IMR-90 (cell line): ENCODE data around the gene ANXA2. TPM values are rescaled to one million over a fixed set of nuclear protein-coding genes. Genes with fewer than 3 reads are reported as not detected.

ENCODE experiments used
- ATAC-seq: fragments of 200-7000 bp; cut with Tn5 transposase; 2 replicates; pipeline ENCODE4 v1.9.1; 2020; ENCODE audit warnings: low read depth, mild to moderate bottlenecking, moderate library complexity
- BruUV-seq: library from RNA; stranded (reverse); fragments of 400-500 nt; replicated peaks from 2 replicates; lab custom pipeline; 2021; lab: Mats Ljungman, UMichigan
- CTCF ChIA-PET: fragments of 300-600 bp; formaldehyde crosslinking; extraction: SDS; loops from one replicate; lab custom pipeline; 2021; ENCODE audit warnings: antibody characterized with exemption; lab: Yijun Ruan, JAX
- POLR2A ChIA-PET: fragments of 300-600 bp; sonication (Branson Sonifier 250); formaldehyde crosslinking; loops from one replicate; lab custom pipeline; 2022; ENCODE audit warnings: antibody characterized with exemption; ENCODE audit not compliant: unreplicated experiment; lab: Charles Lee
- DNase-seq: peaks from one replicate; pipeline ENCODE4 v3.0.0; 2013
- H2AFZ ChIP-seq: replicated peaks from 2 replicates; pipeline ENCODE3; 2013; ENCODE audit warnings: low read length, mild to moderate bottlenecking; ENCODE audit not compliant: poor library complexity
- H2AK5ac ChIP-seq: 2 replicates; pipeline ENCODE4 v1.6.1; 2013; ENCODE audit warnings: low read depth, low read length, inconsistent platforms
- H2AK9ac ChIP-seq: replicated peaks from 2 replicates; pipeline ENCODE3; 2013; ENCODE audit warnings: mild to moderate bottlenecking, low read depth, low read length, moderate library complexity; ENCODE audit not compliant: poor library complexity
- H2BK120ac ChIP-seq: 2 replicates; pipeline ENCODE4 v1.6.1; 2013; ENCODE audit warnings: low read depth, low read length, inconsistent platforms
- H2BK15ac ChIP-seq: 3 replicates; pipeline ENCODE4 v1.6.1; 2013; ENCODE audit warnings: low read depth, low read length, inconsistent platforms
- H2BK20ac ChIP-seq: 2 replicates; pipeline ENCODE4 v1.6.1; 2013; ENCODE audit warnings: low read depth, mild to moderate bottlenecking, inconsistent platforms, low read length, moderate library complexity
- H2BK5ac ChIP-seq: 2 replicates; pipeline ENCODE4 v1.6.1; 2013; ENCODE audit warnings: mild to moderate bottlenecking, low read depth, low read length, inconsistent platforms; ENCODE audit not compliant: poor library complexity, severe bottlenecking
- H3K14ac ChIP-seq: replicated peaks from 2 replicates; pipeline ENCODE4 v1.6.1; 2013; ENCODE audit warnings: low read depth, low read length, inconsistent platforms
- H3K18ac ChIP-seq: 2 replicates; pipeline ENCODE4 v1.6.1; 2013; ENCODE audit warnings: low read depth, low read length, control low read depth
- H3K23ac ChIP-seq: 2 replicates; pipeline ENCODE4 v1.6.1; 2013; ENCODE audit warnings: low read depth, low read length, inconsistent platforms
- H3K27ac ChIP-seq: 2 replicates; pipeline ENCODE4 v1.5.1; 2013; ENCODE audit warnings: mild to moderate bottlenecking, control low read depth, low read length; ENCODE audit not compliant: insufficient read depth
- H3K27me3 ChIP-seq: 2 replicates; pipeline ENCODE4 v1.6.1; 2013; ENCODE audit warnings: low read length; ENCODE audit not compliant: control insufficient read depth, insufficient read depth
- H3K36me3 ChIP-seq: 2 replicates; pipeline ENCODE4 v1.6.1; 2013; ENCODE audit warnings: low read length, mixed read lengths; ENCODE audit not compliant: control insufficient read depth, insufficient read depth
- H3K4ac ChIP-seq: 2 replicates; pipeline ENCODE4 v1.6.1; 2013; ENCODE audit warnings: low read depth, low read length, inconsistent platforms
- H3K4me1 ChIP-seq: 2 replicates; pipeline ENCODE4 v1.6.1; 2013; ENCODE audit warnings: low read length, mixed read lengths; ENCODE audit not compliant: control insufficient read depth, insufficient read depth
- H3K4me2 ChIP-seq: 2 replicates; pipeline ENCODE4 v1.6.1; 2013; ENCODE audit warnings: low read depth, mild to moderate bottlenecking, control low read depth, low read length, moderate library complexity
- H3K4me3 ChIP-seq: 2 replicates; pipeline ENCODE4 v1.5.1; 2013; ENCODE audit warnings: low read depth, mild to moderate bottlenecking, control low read depth, low read length, moderate library complexity; ENCODE audit not compliant: insufficient read depth
- H3K56ac ChIP-seq: 2 replicates; pipeline ENCODE4 v1.6.1; 2013; ENCODE audit warnings: low read length, inconsistent platforms; ENCODE audit not compliant: insufficient read depth; ENCODE audit errors: extremely low read depth
- H3K79me1 ChIP-seq, 2 experiments: 2 replicates each; pipeline ENCODE4 v1.6.1; 2013; ENCODE audit warnings: low read length in 2 of 2, inconsistent platforms in 1 of 2, low read depth in 1 of 2
- H3K9ac ChIP-seq: 2 replicates; pipeline ENCODE4 v1.6.1; 2013; ENCODE audit warnings: low read depth, low read length, control low read depth
- H3K9me1 ChIP-seq: 2 replicates; pipeline ENCODE4 v1.6.1; 2013; ENCODE audit warnings: low read length, inconsistent platforms; ENCODE audit not compliant: insufficient read depth
- H3K9me3 ChIP-seq: 2 replicates; pipeline ENCODE4 v1.6.1; 2013; ENCODE audit warnings: low read length; ENCODE audit not compliant: control insufficient read depth, insufficient read depth
- H4K20me1 ChIP-seq: 2 replicates; pipeline ENCODE4 v1.6.1; 2013; ENCODE audit warnings: low read length, inconsistent platforms; ENCODE audit not compliant: insufficient read depth
- H4K5ac ChIP-seq: 2 replicates; pipeline ENCODE4 v1.6.1; 2013; ENCODE audit warnings: mild to moderate bottlenecking, low read depth, low read length, control low read depth
- H4K8ac ChIP-seq, 2 experiments: 2 replicates each; pipeline ENCODE4 v1.6.1; 2013; ENCODE audit warnings: low read depth in 2 of 2, low read length in 2 of 2, control low read depth in 1 of 2, inconsistent platforms in 1 of 2
- H4K91ac ChIP-seq: 2 replicates; pipeline ENCODE4 v1.6.1; 2013; ENCODE audit warnings: low read depth, low read length, inconsistent platforms; ENCODE audit not compliant: insufficient read depth
- BHLHE40 ChIP-seq: fragments of 150-350 bp; IDR thresholded peaks from 2 replicates; pipeline ENCODE4 v1.6.1; 2016; ENCODE audit warnings: mild to moderate bottlenecking, low read depth, low read length
- CEBPB ChIP-seq: IDR thresholded peaks from 2 replicates; pipeline ENCODE4 v1.6.1; 2012; ENCODE audit warnings: low read depth, low read length, improper control_type of control experiment
- CHD1 ChIP-seq: IDR thresholded peaks from 2 replicates; pipeline ENCODE4 v1.6.1; 2012; ENCODE audit warnings: low read depth, low read length, improper control_type of control experiment
- FOS ChIP-seq: fragments of 150-350 bp; IDR thresholded peaks from 2 replicates; pipeline ENCODE4 v1.6.1; 2016; ENCODE audit warnings: low read depth, low read length
- MAFK ChIP-seq: IDR thresholded peaks from 2 replicates; pipeline ENCODE4 v1.6.1; 2012; ENCODE audit warnings: low read depth, low read length, improper control_type of control experiment
- MAZ ChIP-seq: IDR thresholded peaks from 2 replicates; pipeline ENCODE4 v1.6.1; 2012; ENCODE audit warnings: low read depth, mild to moderate bottlenecking, low read length, improper control_type of control experiment, moderate library complexity, borderline replicate concordance
- MXI1 ChIP-seq: IDR thresholded peaks from 2 replicates; pipeline ENCODE4 v1.6.1; 2012; ENCODE audit warnings: low read depth, mild to moderate bottlenecking, low read length, moderate library complexity, borderline replicate concordance
- NFE2L2 ChIP-seq: fragments of 150-350 bp; IDR thresholded peaks from 2 replicates; pipeline ENCODE4 v1.6.1; 2016; ENCODE audit warnings: low read depth, mild to moderate bottlenecking, low read length
- POLR2A ChIP-seq: IDR thresholded peaks from 2 replicates; pipeline ENCODE4 v1.6.1; 2012; ENCODE audit warnings: mild to moderate bottlenecking, low read depth, low read length
- RAD21 ChIP-seq: IDR thresholded peaks from 2 replicates; pipeline ENCODE4 v1.6.1; 2012; ENCODE audit warnings: low read length, improper control_type of control experiment
- RCOR1 ChIP-seq: IDR thresholded peaks from 2 replicates; pipeline ENCODE4 v1.6.1; 2012; ENCODE audit warnings: mild to moderate bottlenecking, low read length, improper control_type of control experiment; ENCODE audit not compliant: insufficient replicate concordance
- RFX5 ChIP-seq: IDR thresholded peaks from 2 replicates; pipeline ENCODE4 v1.8.0; 2012; ENCODE audit warnings: low read depth, mild to moderate bottlenecking, low read length, moderate library complexity
- SMC3 ChIP-seq: fragments of 150-350 bp; IDR thresholded peaks from 2 replicates; pipeline ENCODE4 v1.6.1; 2016; ENCODE audit warnings: low read depth, mild to moderate bottlenecking, antibody characterized with exemption, low read length, moderate library complexity
- WGBS, 2 experiments: methylation state at CpG; one replicate each; pipeline versions ENCODE4 v1.1.5 to v1.1.7; 2013; ENCODE audit warnings: missing lambda C conversion rate in 2 of 2; ENCODE audit not compliant: insufficient read length in 1 of 2; ENCODE audit errors: extremely low coverage in 2 of 2; 5-methylcytosine and 5-hydroxymethylcytosine counted together
- dilution Hi-C: fragments of 300-500 bp; cut with HindIII; formaldehyde crosslinking; loops from one replicate; pipeline ENCODE4 v1.14.3; 2018; ENCODE audit warnings: low sequenced_read_pairs; ENCODE audit not compliant: unreplicated experiment
- in situ Hi-C: fragments of 300-500 bp; cut with MboI; formaldehyde crosslinking; loops from 3 replicates; pipeline ENCODE4 v1.14.3; 2019; ENCODE audit warnings: low sequenced_read_pairs, inconsistent platforms, mixed read lengths
- intact Hi-C: fragments of 100-400 bp; cut with micrococcal nuclease; formaldehyde crosslinking; loops from 2 replicates; pipeline ENCODE4 v1.10.0; 2022
- polyA plus RNA-seq, 3 experiments: library from polyadenylated mRNA; depleted of rRNA; stranded (reverse); fragments of >200 nt; gene quantifications; 2 replicates each; pipeline ENCODE4 v1.2.3, GENCODE V29; 2012; ENCODE audit warnings: low replicate concordance in 1 of 3
- total RNA-seq: library from RNA; depleted of rRNA; stranded (reverse); fragments of >200 nt; gene quantifications from 2 replicates; pipeline ENCODE4 v1.2.3, GENCODE V29; 2012
- TF ChIP-seq, protein P1 (sequence below): fragments of 150-350 bp; IDR thresholded peaks from 2 replicates; pipeline ENCODE4 v1.6.1; 2017; ENCODE audit warnings: mild to moderate bottlenecking, antibody characterized with exemption, low read length, low read depth
- TF ChIP-seq, protein P2 (sequence below): conservative IDR thresholded peaks from 2 replicates; pipeline ENCODE4 v1.5.1; 2012; ENCODE audit warnings: mild to moderate bottlenecking, low read depth, low read length, improper control_type of control experiment
- TF ChIP-seq, protein P3 (sequence below): fragments of 150-350 bp; IDR thresholded peaks from 2 replicates; pipeline ENCODE4 v1.6.1; 2016; ENCODE audit warnings: low read depth, mild to moderate bottlenecking, low read length, moderate library complexity, borderline replicate concordance

Gene ANXA2
- total and polyA plus RNA-seq, 2 of the 4 experiments (the other 2 are of a cell fraction) = 7,454 to 8,412 TPM

DNA sequence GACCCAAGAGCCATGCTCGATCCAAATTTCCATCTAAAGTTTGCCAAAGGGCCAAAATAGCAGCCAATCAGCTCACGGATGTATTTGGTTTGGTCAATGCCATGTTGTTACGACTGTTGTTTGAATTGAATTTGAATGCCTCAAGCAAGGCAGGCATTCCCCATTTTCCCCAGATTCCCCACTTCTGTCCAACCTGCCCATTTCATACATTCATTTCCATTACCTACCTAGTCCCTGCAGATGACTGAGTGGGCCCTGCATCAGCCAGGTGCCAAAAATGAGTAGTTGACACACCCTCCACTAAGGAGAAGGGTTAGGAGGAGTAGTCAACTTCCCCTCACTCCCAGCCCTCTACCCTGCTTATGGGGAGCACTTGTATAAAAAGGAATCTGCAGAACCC lies 51.7 kb downstream of the ANXA2 start:
- H4K5ac ChIP-seq = no peak overlapping the region
- no peak overlapping the region for H3K23ac ChIP-seq
- ATAC-seq (no peak), DNase-seq (no peak)
- H3K27me3 ChIP-seq = no peaks in the 10 kb centered on the region
- no peak overlapping the region for H2AK9ac ChIP-seq
- no peak overlapping the region for H3K27ac ChIP-seq
- dilution Hi-C loops (no loop called here), intact Hi-C loops (no loop called here), in situ Hi-C loops (loop anchor here (25.0 kb wide), 1 partner anchor 1491 kb away; no protein-coding TSS in a partner anchor)
- H2BK120ac ChIP-seq = no peak overlapping the region
- ChIA-PET CTCF (no interaction called here), POLR2A (no interaction called here)
- H3K79me1 ChIP-seq = peaks cover 24 to 34% of the 10 kb centered on the region in 2 experiments
- no peak overlapping the region for H2BK20ac ChIP-seq
- no peak overlapping the region for H4K91ac ChIP-seq
- no peak overlapping the region for H2BK5ac ChIP-seq
- H3K56ac ChIP-seq = no peak overlapping the region
- TF ChIP-seq RFX5 = no peak
- no peak for TF ChIP-seq BHLHE40
- TF ChIP-seq SMC3 = no peak
- TF ChIP-seq CHD1 = no peak
- TF ChIP-seq, protein P1, sequence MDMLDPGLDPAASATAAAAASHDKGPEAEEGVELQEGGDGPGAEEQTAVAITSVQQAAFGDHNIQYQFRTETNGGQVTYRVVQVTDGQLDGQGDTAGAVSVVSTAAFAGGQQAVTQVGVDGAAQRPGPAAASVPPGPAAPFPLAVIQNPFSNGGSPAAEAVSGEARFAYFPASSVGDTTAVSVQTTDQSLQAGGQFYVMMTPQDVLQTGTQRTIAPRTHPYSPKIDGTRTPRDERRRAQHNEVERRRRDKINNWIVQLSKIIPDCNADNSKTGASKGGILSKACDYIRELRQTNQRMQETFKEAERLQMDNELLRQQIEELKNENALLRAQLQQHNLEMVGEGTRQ = no peak
- TF ChIP-seq, protein P2, sequence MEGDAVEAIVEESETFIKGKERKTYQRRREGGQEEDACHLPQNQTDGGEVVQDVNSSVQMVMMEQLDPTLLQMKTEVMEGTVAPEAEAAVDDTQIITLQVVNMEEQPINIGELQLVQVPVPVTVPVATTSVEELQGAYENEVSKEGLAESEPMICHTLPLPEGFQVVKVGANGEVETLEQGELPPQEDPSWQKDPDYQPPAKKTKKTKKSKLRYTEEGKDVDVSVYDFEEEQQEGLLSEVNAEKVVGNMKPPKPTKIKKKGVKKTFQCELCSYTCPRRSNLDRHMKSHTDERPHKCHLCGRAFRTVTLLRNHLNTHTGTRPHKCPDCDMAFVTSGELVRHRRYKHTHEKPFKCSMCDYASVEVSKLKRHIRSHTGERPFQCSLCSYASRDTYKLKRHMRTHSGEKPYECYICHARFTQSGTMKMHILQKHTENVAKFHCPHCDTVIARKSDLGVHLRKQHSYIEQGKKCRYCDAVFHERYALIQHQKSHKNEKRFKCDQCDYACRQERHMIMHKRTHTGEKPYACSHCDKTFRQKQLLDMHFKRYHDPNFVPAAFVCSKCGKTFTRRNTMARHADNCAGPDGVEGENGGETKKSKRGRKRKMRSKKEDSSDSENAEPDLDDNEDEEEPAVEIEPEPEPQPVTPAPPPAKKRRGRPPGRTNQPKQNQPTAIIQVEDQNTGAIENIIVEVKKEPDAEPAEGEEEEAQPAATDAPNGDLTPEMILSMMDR = no peak
- TF ChIP-seq RAD21 = no peak
- no peak for TF ChIP-seq FOS
- TF ChIP-seq, protein P3, sequence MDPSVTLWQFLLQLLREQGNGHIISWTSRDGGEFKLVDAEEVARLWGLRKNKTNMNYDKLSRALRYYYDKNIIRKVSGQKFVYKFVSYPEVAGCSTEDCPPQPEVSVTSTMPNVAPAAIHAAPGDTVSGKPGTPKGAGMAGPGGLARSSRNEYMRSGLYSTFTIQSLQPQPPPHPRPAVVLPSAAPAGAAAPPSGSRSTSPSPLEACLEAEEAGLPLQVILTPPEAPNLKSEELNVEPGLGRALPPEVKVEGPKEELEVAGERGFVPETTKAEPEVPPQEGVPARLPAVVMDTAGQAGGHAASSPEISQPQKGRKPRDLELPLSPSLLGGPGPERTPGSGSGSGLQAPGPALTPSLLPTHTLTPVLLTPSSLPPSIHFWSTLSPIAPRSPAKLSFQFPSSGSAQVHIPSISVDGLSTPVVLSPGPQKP = no peak
- TF ChIP-seq MXI1 = no peak
- no peak for TF ChIP-seq MAFK
- TF ChIP-seq POLR2A = no peak
- TF ChIP-seq RCOR1 = no peak
- TF ChIP-seq NFE2L2 = no peak
- no peak for TF ChIP-seq CEBPB
- no peak for TF ChIP-seq MAZ
- H3K9me1 ChIP-seq = no peaks in the 10 kb centered on the region; the same call in 1 of the 2 replicates
- H3K9ac ChIP-seq = no peak overlapping the region
- no peak overlapping the region for H3K4me3 ChIP-seq
- peaks cover 65% of the 10 kb centered on the region for H4K20me1 ChIP-seq
- H2AK5ac ChIP-seq = no peak overlapping the region
- no TSS peak for BruUV-seq
- no peaks in the 10 kb centered on the region for H3K9me3 ChIP-seq
- no peak overlapping the region for H3K18ac ChIP-seq
- no peak overlapping the region for H3K14ac ChIP-seq
- no peak overlapping the region for H2AFZ ChIP-seq
- H4K8ac ChIP-seq = no peak overlapping the region
- no peak overlapping the region for H2BK15ac ChIP-seq
- no peak overlapping the region for H3K4ac ChIP-seq
- H3K4me1 ChIP-seq = peaks cover 1% of the 10 kb centered on the region; the same call in 1 of the 2 replicates
- no peak overlapping the region for H3K4me2 ChIP-seq
- WGBS, 2 experiments = no CpG with 5 or more reads among the region's 3 CpGs
- peaks cover 48% of the 10 kb centered on the region for H3K36me3 ChIP-seq
